Epithelial cell of proximal tubule (primary cell): ENCODE measurements around the gene DEAF1. TPM values are rescaled to one million over a fixed set of nuclear protein-coding genes. Genes with fewer than 3 reads are reported as not detected.

ENCODE experiments used
- DNase-seq: peaks from one replicate; pipeline ENCODE4 v3.0.0-alpha.2; 2011; ENCODE audit warnings: low read depth
- H3K4me3 ChIP-seq: 2 replicates; pipeline ENCODE4 v1.5.1; 2011; ENCODE audit warnings: low read depth, mild to moderate bottlenecking, low read length
- CTCF ChIP-seq: conservative IDR thresholded peaks from 2 replicates; pipeline ENCODE4 v1.5.1; 2012; ENCODE audit warnings: low read depth, mild to moderate bottlenecking, low read length
- total RNA-seq: library from RNA; depleted of rRNA; stranded (reverse); fragments of >200 nt; gene quantifications from 2 replicates; pipeline ENCODE4 v1.2.3, GENCODE V29; 2015

Gene DEAF1
- total RNA-seq, 1 donor from 2014 or later, result 38.2 TPM

GRCh38 chr11:619628-620050, 75.4 kb downstream of the DEAF1 start:
- no peak overlapping the region for H3K4me3 ChIP-seq
- no peak for DNase-seq
- TF ChIP-seq CTCF, result no peak

GRCh38 chr11:618856-619627, 76.0 kb downstream of the DEAF1 start:
- H3K4me3 ChIP-seq, result no peak overlapping the region
- no peak for TF ChIP-seq CTCF
- no peak for DNase-seq

- no peak overlapping the region for H3K4me3 ChIP-seq
- DNase-seq, result no peak
- no peak for TF ChIP-seq CTCF
Measured at GRCh38 chr11:617912-618682, 76.9 kb downstream of the DEAF1 start.

- DNase-seq, result no peak
- no peak for TF ChIP-seq CTCF
- no peak overlapping the region for H3K4me3 ChIP-seq
Measured at GRCh38 chr11:617199-617911, 77.7 kb downstream of the DEAF1 start.

GRCh38 chr11:616320-617198, 78.5 kb downstream of the DEAF1 start:
- no peak for TF ChIP-seq CTCF
- DNase-seq, result no peak
- H3K4me3 ChIP-seq, result peak overlapping the region; percentile 82
